KOPT-K1 (cell line): Measurements from ENCODE around the gene EEPD1.
"Not testable (repeated sequence)": the region's sequence is repeated elsewhere in the genome, so short reads cannot be mapped to it uniquely, and the experiment has no call there.

Experiments
- H3K27ac ChIP-seq: fragments of 200-600 bp; sonication (generic); 2 replicates; pipeline ENCODE4 v1.5.1; 2016; ENCODE audit warnings: antibody characterized with exemption, mild to moderate bottlenecking, low read depth, low read length; ENCODE audit not compliant: poor library complexity, severe bottlenecking
- H3K36me3 ChIP-seq: fragments of 200-600 bp; sonication (generic); 2 replicates; pipeline ENCODE4 v1.5.1; 2017; ENCODE audit warnings: antibody characterized with exemption, mild to moderate bottlenecking, low read length, moderate library complexity; ENCODE audit not compliant: insufficient read depth
- H3K9me3 ChIP-seq: fragments of 200-600 bp; sonication (generic); 2 replicates; pipeline ENCODE4 v1.5.1; 2017; ENCODE audit warnings: antibody characterized with exemption, low read length, mild to moderate bottlenecking; ENCODE audit not compliant: insufficient read depth, poor library complexity, severe bottlenecking

The EEPD1 gene

DNA sequence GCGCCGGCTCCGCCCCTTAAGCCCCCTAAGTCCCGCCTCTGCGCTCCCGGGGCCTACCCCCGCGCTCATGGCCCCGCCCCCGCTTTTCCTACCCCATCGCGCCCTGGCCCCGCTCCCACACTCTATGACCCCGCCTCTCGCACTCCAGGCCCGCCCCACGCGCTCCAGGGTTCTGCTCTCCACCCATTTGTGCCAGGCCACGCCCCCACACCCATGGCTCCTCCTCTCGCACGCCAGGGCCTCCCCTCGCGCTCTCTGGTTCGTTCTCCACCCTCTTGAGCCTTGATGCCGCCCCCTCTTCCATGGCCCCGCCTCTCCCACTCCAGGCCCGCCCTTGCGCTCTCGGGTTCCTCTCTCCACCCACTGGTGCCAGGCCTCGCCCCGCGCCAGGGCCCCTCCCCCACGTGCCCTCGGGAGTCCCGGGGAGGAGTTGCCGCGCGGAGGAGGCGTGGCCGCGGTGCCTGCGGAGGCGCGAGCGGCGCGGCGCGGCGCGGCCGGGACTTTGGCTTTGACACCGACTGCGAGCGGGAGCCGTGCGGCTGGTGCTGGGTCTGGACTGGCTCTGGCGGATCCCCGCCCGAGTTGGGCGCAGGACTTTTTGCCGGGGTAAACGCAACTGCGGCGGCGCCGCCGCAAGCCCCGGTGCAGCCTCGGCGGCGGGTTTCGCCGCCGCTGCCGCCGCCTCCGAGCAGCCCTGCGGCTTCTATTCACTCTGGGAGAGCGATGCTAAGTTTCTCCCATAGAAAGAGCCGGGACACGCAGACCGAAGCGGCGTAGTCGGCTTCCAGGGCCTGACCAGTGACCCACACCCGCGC is at the start of gene EEPD1:
Gene EEPD1 (plus strand): TSS at position 499 of the 815 bp plus-strand sequence. CDS start 1,071 bp downstream, outside the sequence.
- peaks cover 7% of the 10 kb centered on the region for H3K9me3 ChIP-seq
- no peaks in the 10 kb centered on the region for H3K36me3 ChIP-seq
- H3K27ac ChIP-seq = peak within 1 kb of the TSS; percentile 59

DNA sequence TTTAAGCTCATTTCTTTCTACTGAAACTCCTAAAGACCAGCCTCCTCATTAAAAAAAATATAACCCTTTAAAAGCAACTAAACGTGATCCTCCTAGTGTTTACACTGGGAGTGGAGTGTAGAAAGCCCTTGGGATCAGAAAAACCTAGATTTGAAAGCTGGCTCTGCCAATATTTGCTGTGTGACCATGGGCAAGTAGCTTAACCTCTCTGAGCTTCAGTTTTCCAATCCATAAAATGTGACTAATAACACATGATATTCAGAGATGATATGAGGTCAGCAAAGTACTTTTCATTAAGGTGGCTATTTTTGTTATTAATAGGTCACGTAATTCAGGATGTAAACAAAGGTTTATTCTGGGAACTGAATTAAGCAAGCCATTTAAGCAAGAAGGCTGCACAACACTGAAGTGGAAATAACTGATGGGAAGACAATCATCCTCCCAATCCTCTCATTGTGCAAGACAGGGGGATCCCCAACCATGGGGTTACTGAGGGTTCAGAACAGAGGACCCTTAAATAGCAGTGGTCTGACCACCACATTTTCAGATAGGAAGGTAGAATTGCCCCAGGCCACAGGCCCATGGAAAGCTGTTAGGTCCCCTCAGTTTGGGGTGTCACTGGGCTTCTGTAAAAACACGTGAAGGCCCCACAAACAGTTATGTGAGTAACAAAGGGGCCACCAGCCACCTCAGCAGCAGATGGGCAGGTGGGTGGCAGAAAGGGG is 49.1 kb upstream of the EEPD1 start:
- Histone ChIP-seq H3K36me3 (no peaks in the 10 kb centered on the region), H3K9me3 (peaks cover 8% of the 10 kb centered on the region), H3K27ac (no peak overlapping the region)

DNA sequence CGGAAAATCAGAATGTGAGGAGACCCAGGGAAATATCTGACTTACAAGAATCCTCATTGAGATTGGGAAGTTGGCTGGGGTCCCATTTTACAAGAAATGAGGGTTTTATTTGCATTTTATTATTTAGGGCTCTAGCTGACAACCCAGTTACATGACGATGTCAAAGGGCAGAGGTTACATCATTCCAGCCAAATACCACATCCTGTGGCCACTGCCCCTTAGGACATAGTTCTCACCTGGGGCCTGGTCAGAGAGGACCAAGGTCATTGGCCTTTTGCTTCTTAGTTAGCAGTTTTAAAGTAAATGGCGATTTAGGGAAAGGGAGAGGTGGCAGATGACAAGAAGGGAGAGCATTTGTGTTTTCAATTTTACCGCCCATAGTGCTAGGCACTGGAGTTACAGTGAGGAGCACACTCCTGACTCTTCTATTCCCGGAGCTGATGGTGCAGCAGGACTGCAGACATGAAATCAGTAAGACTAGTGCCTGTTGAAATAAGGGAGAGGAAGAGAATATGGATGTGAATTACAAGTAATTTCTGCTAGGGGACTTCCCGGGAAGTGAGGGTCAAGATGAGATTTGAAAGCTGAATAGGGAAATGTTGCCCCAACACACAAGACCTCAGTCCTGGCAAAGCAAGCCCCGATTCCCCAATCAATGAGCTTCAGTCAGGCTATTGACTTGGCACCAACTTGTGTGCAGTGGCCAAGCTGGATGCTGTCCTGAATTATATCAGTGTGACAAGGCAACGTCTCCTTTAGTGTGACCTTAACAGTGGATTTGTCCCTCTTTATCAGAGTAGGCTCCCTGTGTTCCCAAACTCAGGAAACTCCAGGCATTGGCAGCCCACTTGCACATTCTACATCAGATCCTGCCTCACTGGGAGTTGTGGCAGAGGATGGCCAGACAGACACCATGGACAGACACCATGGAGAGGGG is 45.8 kb upstream of the EEPD1 start:
- not testable (repeated sequence) for H3K9me3 ChIP-seq, H3K36me3 ChIP-seq

DNA sequence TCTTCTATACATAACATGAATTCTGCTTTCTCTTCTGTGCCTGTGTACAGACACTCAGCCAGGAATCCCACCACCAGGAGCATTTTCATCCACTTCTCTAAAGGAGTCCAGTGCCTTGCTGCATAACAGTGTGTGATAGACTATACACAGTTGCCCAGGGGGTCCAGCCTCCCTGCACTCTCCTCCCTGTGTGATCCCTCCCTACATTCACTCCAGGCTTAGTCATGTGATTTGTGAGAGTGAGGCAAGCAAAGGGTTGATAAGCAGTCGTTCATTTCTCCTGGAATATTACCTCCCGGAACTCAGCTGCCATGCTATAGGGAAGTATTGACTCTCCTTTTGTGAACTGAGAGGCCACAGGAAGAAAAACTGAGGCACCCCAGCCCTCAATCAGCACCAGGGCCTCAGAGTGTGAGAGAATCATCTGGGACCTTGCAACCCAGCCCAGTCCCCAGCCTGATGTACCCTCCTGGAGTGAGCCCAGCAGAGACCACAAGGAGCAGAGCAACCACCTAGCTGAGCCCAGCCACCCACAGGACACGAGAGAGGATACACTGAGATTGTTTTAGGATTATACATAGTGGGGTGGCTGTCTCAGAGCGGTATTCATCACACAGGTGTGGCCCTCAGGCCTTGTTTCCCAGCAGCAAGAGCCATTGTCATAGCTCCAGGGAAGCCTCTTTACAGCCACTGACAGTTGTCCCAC is 45.0 kb upstream of the EEPD1 start:
- H3K9me3 ChIP-seq = no peaks in the 10 kb centered on the region
- H3K36me3 ChIP-seq = no peaks in the 10 kb centered on the region
- no peak overlapping the region for H3K27ac ChIP-seq

More for the DNA sequence above, 45.8 kb upstream of the EEPD1 start:
- not testable (repeated sequence) for H3K27ac ChIP-seq

DNA sequence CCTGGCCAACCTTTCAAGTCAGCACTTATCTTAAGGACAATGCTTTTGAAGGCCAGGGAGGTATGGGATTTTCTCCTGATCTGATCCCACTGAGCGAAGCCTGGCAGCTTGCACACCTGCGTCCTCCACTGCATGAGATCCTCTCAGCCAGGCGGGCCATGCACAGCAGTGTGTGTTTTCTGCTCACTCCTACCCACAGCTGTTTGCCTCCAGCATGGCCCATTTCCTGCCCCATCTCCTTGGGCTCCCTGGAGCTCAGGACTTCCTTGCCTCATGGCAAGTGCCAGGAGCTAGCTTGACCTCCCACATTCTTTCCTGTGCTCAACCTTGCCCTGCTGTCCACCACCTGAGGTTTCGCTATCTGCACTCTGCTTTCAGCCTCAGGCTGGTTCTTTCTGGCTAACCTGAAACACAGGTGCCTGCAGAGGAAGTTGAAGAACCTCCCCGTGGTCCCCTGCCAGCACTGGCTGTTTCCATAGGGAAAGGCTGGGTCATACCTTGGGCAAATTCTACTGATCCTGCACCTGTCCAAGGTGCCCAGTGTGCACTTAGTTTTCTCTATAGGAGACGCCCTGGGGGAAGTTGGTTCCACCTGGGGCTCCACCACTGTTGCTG is 43.9 kb upstream of the EEPD1 start:
- H3K27ac ChIP-seq = no peak overlapping the region
- H3K36me3 ChIP-seq = no peaks in the 10 kb centered on the region
- H3K9me3 ChIP-seq = no peaks in the 10 kb centered on the region

DNA sequence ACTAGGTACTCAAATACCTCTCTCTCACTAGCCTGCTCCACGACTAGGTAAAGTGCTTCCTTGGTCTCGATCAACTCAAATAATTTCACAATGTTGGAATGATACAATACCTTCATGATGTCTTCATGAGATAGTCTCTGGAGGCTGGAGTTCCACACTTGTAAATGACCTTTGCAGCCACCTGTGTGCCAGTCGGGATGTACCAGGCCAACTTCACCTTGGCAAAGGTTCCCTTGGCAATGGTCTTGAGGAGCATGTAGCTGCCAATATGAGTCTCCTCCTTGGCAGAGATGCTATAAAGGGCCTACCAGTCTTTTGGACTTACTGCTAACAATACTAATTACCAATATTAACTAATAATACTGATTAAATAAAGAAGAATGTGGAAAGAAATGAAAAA is 42.5 kb upstream of the EEPD1 start:
- no peaks in the 10 kb centered on the region for H3K36me3 ChIP-seq
- no peak overlapping the region for H3K27ac ChIP-seq
- H3K9me3 ChIP-seq = no peaks in the 10 kb centered on the region

DNA sequence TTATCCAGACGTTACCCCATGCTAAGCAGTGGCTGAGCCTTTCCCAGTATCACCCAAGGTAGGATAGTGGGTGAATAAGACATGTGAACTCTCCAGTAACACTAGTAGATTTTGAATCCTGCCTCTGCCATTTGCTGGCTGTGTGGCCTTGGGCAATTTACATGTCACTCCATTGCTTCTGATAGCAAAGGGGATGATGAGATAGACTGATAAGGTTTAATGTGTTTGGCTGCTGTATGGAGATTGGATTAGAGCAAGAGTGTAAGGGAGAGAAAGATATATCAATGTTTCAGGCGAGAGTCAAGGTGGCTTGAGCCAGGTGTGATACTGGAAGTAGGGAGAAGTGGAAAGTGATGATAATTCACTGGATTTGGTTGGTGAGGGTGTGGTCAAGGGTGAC is 40.1 kb upstream of the EEPD1 start:
- Histone ChIP-seq H3K9me3 (no peaks in the 10 kb centered on the region), H3K36me3 (no peaks in the 10 kb centered on the region), H3K27ac (no peak overlapping the region)

DNA sequence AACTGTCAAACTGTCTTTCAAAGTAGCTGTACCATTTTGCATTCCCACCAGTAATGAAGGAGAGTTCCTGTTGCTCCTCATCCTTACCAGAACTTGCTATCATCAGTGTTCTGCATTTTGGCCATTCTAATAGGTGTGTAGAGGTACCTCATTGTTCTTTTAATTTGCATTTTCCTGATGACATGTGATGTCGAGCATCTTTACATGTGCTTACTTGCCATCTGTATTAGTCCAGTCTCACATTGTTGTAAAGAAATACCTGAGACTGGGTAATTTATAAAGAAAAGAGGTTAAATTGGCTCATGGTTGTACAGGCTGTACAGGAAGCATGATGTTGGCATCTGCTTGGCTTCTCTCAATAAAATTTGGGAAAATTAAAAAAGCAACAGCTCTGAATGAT is 38.7 kb upstream of the EEPD1 start:
- H3K9me3 ChIP-seq = no peaks in the 10 kb centered on the region
- H3K36me3 ChIP-seq = no peaks in the 10 kb centered on the region
- H3K27ac ChIP-seq = no peak overlapping the region

DNA sequence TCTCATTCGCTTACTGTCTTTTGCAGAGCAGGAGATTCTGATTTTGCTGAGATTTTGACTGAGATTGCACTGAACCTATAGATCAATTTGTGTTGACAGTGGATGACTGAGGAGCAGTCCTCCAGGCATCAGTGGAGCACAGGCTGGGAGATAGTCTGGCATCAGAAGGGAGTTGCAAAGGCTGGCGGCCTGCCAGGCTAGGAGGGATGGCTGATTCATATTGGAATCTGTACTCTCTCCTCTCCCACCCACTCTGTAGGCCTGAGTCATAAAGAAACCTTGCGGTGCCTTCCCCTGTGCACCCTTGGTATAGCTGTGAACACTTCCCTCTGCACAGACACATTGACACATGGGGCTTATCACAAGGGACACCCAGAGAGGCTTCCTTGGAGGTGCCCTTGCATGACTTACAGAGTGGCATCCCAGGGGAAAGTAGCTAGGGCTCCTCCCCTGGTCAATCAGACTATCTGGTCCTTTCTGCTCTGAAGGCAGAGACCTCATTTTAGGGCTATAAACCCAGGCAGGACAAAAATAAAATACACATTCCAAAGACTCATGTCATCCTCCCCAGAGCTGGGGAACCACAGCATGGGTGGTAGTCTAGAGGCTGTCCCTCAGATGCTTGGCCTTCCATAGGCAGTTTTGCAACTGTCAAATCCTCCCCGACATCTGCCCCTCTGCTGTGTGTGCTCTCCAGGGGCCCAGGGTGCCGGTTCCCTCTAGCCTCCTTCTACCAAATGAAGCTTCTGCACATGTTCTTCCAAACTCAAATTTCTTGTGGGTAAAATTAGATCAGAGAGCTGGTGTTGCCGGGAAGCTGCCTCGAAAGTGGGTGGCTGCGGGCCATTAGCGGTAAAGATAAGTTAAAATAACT is 37.4 kb upstream of the EEPD1 start:
- Histone ChIP-seq H3K27ac (no peak overlapping the region), H3K9me3 (no peaks in the 10 kb centered on the region)

DNA sequence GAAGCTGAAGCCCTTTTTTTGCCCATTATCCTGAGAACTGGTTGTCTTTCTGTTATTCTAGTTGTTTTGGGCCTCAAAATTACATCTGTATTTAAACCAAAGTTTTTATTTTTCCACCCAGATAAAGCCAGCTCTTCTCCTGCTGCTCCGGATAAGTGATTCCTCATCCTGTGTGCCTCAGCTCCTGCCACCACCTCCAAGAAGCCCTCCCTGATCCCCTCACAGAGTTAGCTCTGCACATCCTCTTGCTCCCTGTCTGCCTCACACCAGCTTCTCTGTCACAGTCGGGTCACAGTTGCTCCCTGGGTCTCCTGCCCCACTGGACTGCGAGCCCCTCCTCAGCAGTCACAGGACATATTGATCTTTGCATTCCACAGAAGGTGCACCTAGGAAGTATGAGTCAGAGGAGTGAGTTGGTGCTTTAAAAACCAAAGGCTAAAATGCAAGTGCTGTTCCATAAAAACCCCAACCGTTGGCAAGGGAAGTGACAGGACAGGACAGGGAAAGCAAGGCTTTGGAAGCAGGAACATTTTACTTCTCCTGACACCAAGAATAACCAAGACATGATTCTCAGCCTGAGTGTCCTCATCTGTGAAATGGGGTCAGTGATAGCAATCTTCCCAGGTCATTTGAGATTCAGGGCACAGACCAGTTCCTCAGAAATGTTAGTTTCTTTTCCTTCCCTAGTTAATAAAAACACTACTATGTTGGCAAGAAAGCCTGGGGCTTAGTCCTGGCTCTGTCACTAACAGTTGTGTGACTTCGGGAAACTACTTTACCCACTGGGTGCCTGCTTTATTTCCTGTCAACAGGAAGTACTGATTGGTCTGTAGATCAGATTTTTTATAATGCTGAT is 36.5 kb upstream of the EEPD1 start:
- H3K36me3 ChIP-seq = no peaks in the 10 kb centered on the region
- H3K9me3 ChIP-seq = peaks cover 5% of the 10 kb centered on the region
- H3K27ac ChIP-seq = no peak overlapping the region

More for the DNA sequence above, 37.4 kb upstream of the EEPD1 start:
- H3K36me3 ChIP-seq = no peaks in the 10 kb centered on the region

DNA sequence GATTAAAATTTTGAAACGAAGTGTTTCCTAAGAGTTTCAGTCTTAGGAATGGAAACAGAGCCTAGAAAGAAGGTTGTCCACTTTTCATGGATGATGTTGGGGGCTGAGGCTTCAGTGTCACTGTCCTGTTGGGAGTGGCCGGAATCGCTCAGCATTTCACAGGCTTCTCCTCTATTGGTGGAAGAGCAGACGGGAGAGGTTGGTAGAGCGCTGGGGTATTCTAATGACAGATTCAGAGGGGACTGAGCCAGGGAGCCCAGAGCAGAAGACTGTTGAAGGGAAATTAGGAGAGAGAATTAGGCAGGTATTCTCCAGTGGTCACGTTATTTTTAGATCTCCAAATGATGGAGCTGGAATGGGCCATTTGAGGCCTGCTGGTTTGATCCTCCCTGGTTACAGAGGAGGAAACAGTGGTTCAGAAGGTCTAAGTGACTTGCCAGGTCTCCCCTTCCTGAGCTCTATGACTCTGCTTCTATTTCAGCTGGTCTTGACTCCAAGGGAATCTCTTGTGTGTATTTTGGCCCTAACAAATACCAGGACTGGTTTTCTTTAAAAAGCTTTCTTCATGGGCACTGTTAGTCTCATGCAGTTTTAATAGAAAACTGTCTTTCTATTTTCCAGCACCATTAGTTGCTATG is 35.7 kb upstream of the EEPD1 start:
- H3K36me3 ChIP-seq = no peaks in the 10 kb centered on the region
- H3K27ac ChIP-seq = no peak overlapping the region
- peaks cover 12% of the 10 kb centered on the region for H3K9me3 ChIP-seq

DNA sequence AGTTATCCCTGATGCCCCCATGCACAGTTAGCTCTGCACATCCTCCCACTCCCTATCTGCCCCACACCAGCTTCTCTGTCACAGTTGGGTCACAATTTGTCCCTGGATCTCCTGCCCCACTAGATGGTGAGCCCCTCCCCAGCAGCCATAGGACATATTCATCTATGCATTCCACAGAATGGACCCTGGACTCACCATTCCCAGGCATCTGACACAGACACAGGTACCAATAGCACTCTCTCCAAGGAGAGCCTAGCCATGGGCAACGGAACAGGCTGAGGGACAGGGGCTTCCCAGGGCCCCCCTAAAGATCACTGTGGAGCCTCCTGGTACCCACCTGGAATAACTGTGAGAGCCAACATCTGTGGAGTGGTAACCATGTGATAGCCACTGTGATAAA is 34.7 kb upstream of the EEPD1 start:
- Histone ChIP-seq H3K9me3 (peaks cover 13% of the 10 kb centered on the region), H3K27ac (no peak overlapping the region), H3K36me3 (no peaks in the 10 kb centered on the region)
